Activated CD8-positive, alpha-beta T cell treated with anti-CD3 and anti-CD28 coated beads for 36 hours (primary cell): ENCODE measurements around the gene RAB11B. TPM values are rescaled to one million over a fixed set of nuclear protein-coding genes. Genes with fewer than 3 reads are reported as not detected.
"Not testable (repeated sequence)": the region's sequence is repeated elsewhere in the genome, so short reads cannot be mapped to it uniquely, and the experiment has no call there.

Experiments
- ATAC-seq: fragments of 200-7000 bp; cut with Tn5 transposase; one replicate; pipeline ENCODE4 v1.10.0; 2021; ENCODE audit warnings: mild to moderate bottlenecking, moderate library complexity
- CTCF ChIA-PET: fragments of 350-600 bp; sonication (Branson Sonifier 250); formaldehyde crosslinking; loops from one replicate; lab custom pipeline; 2021; ENCODE audit warnings: antibody characterized with exemption; lab: Charles Lee
- POLR2A ChIA-PET: fragments of 350-600 bp; sonication (Branson Sonifier 250); formaldehyde crosslinking; loops from one replicate; lab custom pipeline; 2021; ENCODE audit warnings: antibody characterized with exemption; lab: Charles Lee
- DNase-seq: peaks from one replicate; pipeline ENCODE4 v3.0.0-alpha.2; 2020
- H3K27ac Mint-ChIP-seq: one replicate; pipeline ENCODE4 v1.8.0; 2021; ENCODE audit warnings: mild to moderate bottlenecking, mixed read lengths
- H3K27me3 Mint-ChIP-seq: one replicate; pipeline ENCODE4 v1.8.0; 2021; ENCODE audit warnings: mixed read lengths
- H3K36me3 Mint-ChIP-seq: one replicate; pipeline ENCODE4 v1.8.0; 2021; ENCODE audit warnings: low read depth, mixed read lengths
- H3K4me1 Mint-ChIP-seq: one replicate; pipeline ENCODE4 v1.8.0; 2021; ENCODE audit warnings: low read depth, mixed read lengths
- H3K4me3 Mint-ChIP-seq: one replicate; pipeline ENCODE4 v1.8.0; 2021; ENCODE audit warnings: mild to moderate bottlenecking, moderate library complexity, mixed read lengths
- H3K9me3 Mint-ChIP-seq: one replicate; pipeline ENCODE4 v1.8.0; 2021; ENCODE audit warnings: mixed read lengths
- intact Hi-C: fragments of 100-400 bp; cut with micrococcal nuclease; formaldehyde crosslinking; loops from one replicate; pipeline ENCODE4 v1.10.0; 2022
- total RNA-seq, 2 experiments: library from RNA; stranded (reverse); gene quantifications; one replicate each; pipeline ENCODE4 v1.2.3, GENCODE V29; 2021
- TF ChIP-seq, protein P1 (sequence below): fragments of 200-600 bp; IDR thresholded peaks from one replicate; pipeline ENCODE4 v1.8.0; 2022; ENCODE audit warnings: antibody characterized with exemption, mild to moderate bottlenecking

Gene RAB11B
- total RNA-seq, 2 experiments from 2014 or later: 74.3 to 77.4 TPM

- CTCF ChIA-PET: interaction anchor here (1.0 kb wide), 1 partner anchor 10 kb away, joined by 4 read pairs; the partner anchor contains the start of gene MARCHF2
These were observed 13.1 kb downstream of the RAB11B start for GRCh38 chr19:8403098-8403819.

GRCh38 chr19:8403820-8404109, 13.6 kb downstream of the RAB11B start:
- Mint-ChIP-seq H3K4me1 (no peaks in the 10 kb centered on the region), H3K27ac (no peak overlapping the region), H3K4me3 (no peak overlapping the region), H3K36me3 (peaks cover 14% of the 10 kb centered on the region), H3K27me3 (no peaks in the 10 kb centered on the region), H3K9me3 (no peaks in the 10 kb centered on the region)
- no peak for ATAC-seq
- TF ChIP-seq, protein P1, sequence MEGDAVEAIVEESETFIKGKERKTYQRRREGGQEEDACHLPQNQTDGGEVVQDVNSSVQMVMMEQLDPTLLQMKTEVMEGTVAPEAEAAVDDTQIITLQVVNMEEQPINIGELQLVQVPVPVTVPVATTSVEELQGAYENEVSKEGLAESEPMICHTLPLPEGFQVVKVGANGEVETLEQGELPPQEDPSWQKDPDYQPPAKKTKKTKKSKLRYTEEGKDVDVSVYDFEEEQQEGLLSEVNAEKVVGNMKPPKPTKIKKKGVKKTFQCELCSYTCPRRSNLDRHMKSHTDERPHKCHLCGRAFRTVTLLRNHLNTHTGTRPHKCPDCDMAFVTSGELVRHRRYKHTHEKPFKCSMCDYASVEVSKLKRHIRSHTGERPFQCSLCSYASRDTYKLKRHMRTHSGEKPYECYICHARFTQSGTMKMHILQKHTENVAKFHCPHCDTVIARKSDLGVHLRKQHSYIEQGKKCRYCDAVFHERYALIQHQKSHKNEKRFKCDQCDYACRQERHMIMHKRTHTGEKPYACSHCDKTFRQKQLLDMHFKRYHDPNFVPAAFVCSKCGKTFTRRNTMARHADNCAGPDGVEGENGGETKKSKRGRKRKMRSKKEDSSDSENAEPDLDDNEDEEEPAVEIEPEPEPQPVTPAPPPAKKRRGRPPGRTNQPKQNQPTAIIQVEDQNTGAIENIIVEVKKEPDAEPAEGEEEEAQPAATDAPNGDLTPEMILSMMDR: no peak
- intact Hi-C loops: no loop called here
- ChIA-PET POLR2A (interaction anchor here (2.3 kb wide), 1 partner anchor 10 kb away, joined by 10 read pairs; the partner anchor contains the start of gene MARCHF2), CTCF (interaction anchor here (1.0 kb wide), 1 partner anchor 9 kb away, joined by 4 read pairs; the partner anchor contains the start of gene MARCHF2)
- no peak for DNase-seq

More at GRCh38 chr19:8403098-8403819, 13.1 kb downstream of the RAB11B start:
- TF ChIP-seq, protein P1: no peak
- POLR2A ChIA-PET: interaction anchor here (2.3 kb wide), 1 partner anchor 11 kb away, joined by 10 read pairs; the partner anchor contains the start of gene MARCHF2
- Mint-ChIP-seq H3K9me3 (no peaks in the 10 kb centered on the region), H3K27me3 (no peaks in the 10 kb centered on the region), H3K36me3 (peaks cover 14% of the 10 kb centered on the region), H3K27ac (no peak overlapping the region), H3K4me1 (no peaks in the 10 kb centered on the region), H3K4me3 (no peak overlapping the region)
- ATAC-seq: no peak
- DNase-seq: no peak
- intact Hi-C loops: no loop called here

- H3K4me3 Mint-ChIP-seq: no peak overlapping the region
- intact Hi-C loops: no loop called here
- peaks cover 12% of the 10 kb centered on the region for H3K36me3 Mint-ChIP-seq
- no peak for DNase-seq
- TF ChIP-seq, protein P1: no peak
- no peaks in the 10 kb centered on the region for H3K9me3 Mint-ChIP-seq
- no peaks in the 10 kb centered on the region for H3K27me3 Mint-ChIP-seq
- ChIA-PET CTCF (no interaction called here), POLR2A (interaction anchor here (1.3 to 2.3 kb wide), 2 partner anchors 10 to 13 kb away, joined by 5 to 10 read pairs; partner anchors contain the start of gene MARCHF2)
- H3K4me1 Mint-ChIP-seq: no peaks in the 10 kb centered on the region
- no peak overlapping the region for H3K27ac Mint-ChIP-seq
- no peak for ATAC-seq
These were observed 14.4 kb downstream of the RAB11B start for GRCh38 chr19:8404391-8405151.

GRCh38 chr19:8410718-8411117, 20.6 kb downstream of the RAB11B start:
- H3K4me1 Mint-ChIP-seq: not testable (repeated sequence)
- POLR2A ChIA-PET: interaction anchor here (0.8 kb wide), 1 partner anchor 53 kb away, joined by 3 read pairs; no protein-coding TSS in a partner anchor

More at GRCh38 chr19:8410718-8411117, 20.6 kb downstream of the RAB11B start:
- CTCF ChIA-PET: interaction anchor here (0.8 to 4.8 kb wide), 3 partner anchors 14 to 57 kb away, joined by 3 to 38 read pairs (median 4); no protein-coding TSS in a partner anchor
- H3K4me3 Mint-ChIP-seq, H3K36me3 Mint-ChIP-seq, H3K27ac Mint-ChIP-seq, H3K27me3 Mint-ChIP-seq, DNase-seq, H3K9me3 Mint-ChIP-seq, ATAC-seq: not testable (repeated sequence)
- intact Hi-C loops: loop anchor here (5.0 kb wide), 1 partner anchor 97 kb away; no protein-coding TSS in a partner anchor
